OCI-LY1 (cell line): ENCODE results near the gene CRAT.

Experiments used
- CTCF ChIP-seq: fragments of 200-600 bp; sonication (generic), shearing (Covaris generic); IDR thresholded peaks from 2 replicates; pipeline ENCODE4 v1.5.1; 2017; ENCODE audit warnings: mild to moderate bottlenecking, antibody characterized with exemption, low read length, moderate library complexity, mixed read lengths
- EZH2 ChIP-seq: fragments of 200-600 bp; sonication (generic), shearing (Covaris generic); IDR thresholded peaks from 2 replicates; pipeline ENCODE4 v1.8.0; 2017; ENCODE audit warnings: borderline replicate concordance, mixed run types, mild to moderate bottlenecking, antibody characterized with exemption, low read length, moderate library complexity, mixed read lengths

GRCh38 chr9:129151469-129151868, 40.9 kb upstream of the CRAT start:
- TF ChIP-seq CTCF (no peak), EZH2 (no peak)
